KOPT-K1 (cell line): ENCODE data around the gene PDLIM7.
"Not testable (repeated sequence)": the region's sequence is repeated elsewhere in the genome, so short reads cannot be mapped to it uniquely, and the experiment has no call there.

Experiments
- H3K27ac ChIP-seq: fragments of 200-600 bp; sonication (generic); 2 replicates; pipeline ENCODE4 v1.5.1; 2016; ENCODE audit warnings: antibody characterized with exemption, mild to moderate bottlenecking, low read depth, low read length; ENCODE audit not compliant: poor library complexity, severe bottlenecking
- H3K36me3 ChIP-seq: fragments of 200-600 bp; sonication (generic); 2 replicates; pipeline ENCODE4 v1.5.1; 2017; ENCODE audit warnings: antibody characterized with exemption, mild to moderate bottlenecking, low read length, moderate library complexity; ENCODE audit not compliant: insufficient read depth
- H3K9me3 ChIP-seq: fragments of 200-600 bp; sonication (generic); 2 replicates; pipeline ENCODE4 v1.5.1; 2017; ENCODE audit warnings: antibody characterized with exemption, low read length, mild to moderate bottlenecking; ENCODE audit not compliant: insufficient read depth, poor library complexity, severe bottlenecking

Gene PDLIM7

DNA sequence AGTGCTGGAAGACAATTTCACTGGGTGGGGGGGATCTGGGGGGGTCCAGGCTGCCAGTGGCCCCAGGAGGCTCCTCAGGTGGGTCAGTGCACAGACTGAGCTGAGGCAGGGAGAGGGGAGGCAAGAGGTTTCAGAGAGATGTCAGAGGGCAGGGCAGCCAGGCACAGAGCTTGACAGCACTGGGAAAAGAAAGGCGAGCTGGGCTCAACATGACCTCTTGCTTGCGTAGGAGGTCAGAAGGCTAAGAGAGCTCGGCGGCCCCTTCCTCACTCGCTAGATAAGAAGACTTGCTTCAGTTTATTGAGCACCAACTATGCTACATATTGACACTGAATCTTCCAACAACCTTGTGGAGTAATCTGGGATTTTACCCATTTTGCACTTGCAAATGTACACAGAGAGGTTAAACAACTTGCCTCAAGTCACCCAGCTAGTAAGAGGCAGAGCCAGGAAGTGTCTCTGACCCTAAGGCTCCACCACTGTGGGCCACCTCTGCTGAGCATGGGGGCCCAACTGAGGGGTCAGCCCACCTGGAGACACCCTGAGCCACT, 3.5 kb downstream of the PDLIM7 start:
- Histone ChIP-seq H3K27ac (no peak overlapping the region), H3K36me3 (no peaks in the 10 kb centered on the region), H3K9me3 (no peaks in the 10 kb centered on the region)

DNA sequence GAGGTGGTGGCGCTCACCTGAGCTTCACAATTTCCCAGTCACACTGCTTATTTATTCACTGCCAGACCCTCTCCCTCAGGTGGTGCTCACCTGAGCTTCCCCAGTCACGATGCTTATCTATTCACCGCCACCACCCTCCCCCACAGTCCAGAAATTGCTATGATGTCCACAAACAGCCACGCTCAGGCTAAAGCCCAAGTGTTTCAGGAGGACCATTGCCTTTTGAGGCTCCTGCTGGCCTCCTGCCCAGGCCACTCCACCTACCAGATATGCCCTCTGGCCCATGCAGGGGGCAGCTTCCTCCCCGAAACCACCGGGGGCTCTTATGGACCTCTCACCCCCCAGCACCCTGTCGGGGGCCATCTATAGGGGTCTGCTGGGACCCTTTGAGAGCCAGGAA, 4.6 kb downstream of the PDLIM7 start:
- Histone ChIP-seq H3K9me3 (no peaks in the 10 kb centered on the region), H3K27ac (no peak overlapping the region), H3K36me3 (no peaks in the 10 kb centered on the region)

DNA sequence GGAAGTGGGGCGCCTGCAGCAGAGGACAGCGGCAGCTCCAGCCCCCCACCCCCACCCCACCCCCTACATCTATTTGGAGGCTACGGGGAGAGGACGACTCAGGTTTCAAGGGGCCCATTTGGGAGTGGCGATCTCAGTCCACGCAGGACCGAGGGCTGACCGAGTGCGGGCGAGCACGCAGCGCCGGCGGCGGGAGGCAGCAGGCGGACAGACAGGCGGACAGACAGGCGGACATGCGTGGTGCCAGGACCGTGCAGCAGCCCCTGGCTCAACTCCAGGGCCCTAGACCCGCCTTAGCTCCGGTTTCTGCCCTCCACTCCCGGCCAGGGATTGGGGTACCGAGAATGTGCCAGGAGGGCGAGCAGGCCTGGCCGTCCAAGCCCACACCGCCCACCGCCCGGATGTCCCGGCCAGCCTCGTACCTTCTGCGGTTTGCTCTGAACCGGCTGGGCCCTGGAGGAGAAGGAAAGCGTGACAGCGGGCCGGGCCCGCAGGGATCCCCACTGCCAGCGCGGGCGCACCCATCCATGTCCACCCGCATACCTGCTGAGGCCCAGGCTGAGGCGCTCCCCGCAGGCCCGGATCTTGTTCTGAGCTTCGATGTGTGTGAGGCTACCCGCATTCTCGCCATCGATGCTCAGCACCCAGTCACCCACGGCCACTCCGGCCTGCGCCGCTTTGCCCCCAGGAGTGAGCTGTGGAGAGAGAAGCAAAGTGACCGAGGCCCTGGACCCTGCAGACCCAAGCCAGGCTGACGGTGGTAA, 5.2 kb downstream of the PDLIM7 start:
- Histone ChIP-seq H3K9me3 (no peaks in the 10 kb centered on the region), H3K27ac (no peak overlapping the region), H3K36me3 (no peaks in the 10 kb centered on the region)

DNA sequence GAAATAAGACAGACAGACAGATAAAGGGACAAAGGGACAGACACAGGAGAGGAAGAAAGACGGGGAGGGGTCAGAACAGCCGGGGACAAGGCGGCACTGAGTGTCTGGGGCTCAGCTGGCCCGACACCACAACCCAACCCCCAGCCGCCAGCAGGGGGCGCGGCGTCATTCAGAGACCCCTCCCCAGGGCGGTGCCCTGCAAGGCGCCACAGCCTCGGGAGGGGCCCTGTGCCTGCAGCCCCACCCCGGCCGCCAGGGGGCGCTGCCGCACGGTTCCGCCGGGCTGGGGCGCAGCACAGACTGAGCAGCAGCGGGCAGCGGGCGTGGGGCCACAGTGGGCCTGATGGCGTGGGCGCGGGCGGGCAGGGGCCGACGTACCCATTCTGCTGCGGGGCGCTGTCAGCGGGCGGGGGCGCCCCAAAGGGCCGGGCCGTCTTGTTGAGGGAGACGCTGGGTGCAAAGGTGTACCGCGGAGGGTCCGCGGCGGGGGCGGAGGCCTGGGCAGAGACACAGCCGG, 5.9 kb downstream of the PDLIM7 start:
- Histone ChIP-seq H3K36me3 (no peaks in the 10 kb centered on the region), H3K9me3 (no peaks in the 10 kb centered on the region), H3K27ac (no peak overlapping the region)

DNA sequence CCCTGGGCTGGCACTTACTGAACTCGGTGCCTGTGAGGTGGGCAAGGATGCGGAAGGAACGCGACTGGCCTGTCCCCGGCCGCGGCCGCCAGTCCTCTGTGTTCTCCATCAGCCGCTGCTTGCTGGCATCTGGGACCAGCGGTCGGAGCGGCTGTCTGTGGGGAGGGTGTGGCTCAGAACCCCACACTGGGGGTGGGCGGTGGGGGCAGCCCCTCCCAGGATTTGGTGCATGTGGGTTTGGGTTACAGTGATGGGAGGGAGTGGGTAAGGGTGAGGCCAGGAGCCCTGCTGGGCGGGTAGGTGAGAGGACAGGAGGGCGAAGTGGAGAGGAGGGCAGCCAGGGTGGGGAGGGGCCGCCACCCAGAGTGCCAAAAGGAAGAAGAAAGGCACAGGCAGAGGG, 6.4 kb downstream of the PDLIM7 start:
- H3K27ac ChIP-seq = no peak overlapping the region
- H3K9me3 ChIP-seq = no peaks in the 10 kb centered on the region
- no peaks in the 10 kb centered on the region for H3K36me3 ChIP-seq

DNA sequence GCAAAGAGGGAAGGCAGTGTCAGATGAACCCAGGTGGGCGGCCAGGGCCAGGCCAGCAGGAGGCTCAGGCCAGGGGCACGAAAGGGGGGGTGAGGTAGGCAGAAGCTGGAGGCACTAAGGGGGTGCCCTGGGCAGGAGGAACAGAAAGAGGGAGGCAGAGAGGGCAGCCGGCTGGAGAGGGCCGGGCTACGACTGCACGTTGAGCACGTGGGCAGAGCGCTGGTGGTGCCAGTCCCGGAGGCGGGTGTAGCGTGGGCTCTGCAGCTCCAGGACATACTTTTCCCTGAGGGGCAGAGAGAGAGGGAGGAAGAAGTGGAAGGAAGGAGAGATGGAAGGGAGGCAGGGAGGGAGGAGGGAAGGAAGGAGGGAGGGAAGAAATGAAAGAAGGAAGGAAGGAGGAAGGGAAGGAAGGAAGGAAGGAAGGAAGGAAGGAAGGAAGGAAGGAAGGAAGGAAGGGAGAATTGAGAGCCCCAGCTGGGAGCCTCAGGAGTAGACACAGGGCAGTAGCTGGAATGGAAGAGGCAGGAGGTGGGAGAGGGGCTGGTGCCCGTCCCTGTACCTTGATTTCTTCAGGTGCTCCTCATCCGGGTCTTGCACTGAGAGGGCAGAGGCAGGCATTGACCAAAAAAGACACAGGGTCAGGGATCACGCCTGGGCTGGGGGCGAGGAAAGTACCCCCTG, 7.0 kb downstream of the PDLIM7 start:
- Histone ChIP-seq H3K27ac (no peak overlapping the region), H3K36me3 (no peaks in the 10 kb centered on the region), H3K9me3 (no peaks in the 10 kb centered on the region)

DNA sequence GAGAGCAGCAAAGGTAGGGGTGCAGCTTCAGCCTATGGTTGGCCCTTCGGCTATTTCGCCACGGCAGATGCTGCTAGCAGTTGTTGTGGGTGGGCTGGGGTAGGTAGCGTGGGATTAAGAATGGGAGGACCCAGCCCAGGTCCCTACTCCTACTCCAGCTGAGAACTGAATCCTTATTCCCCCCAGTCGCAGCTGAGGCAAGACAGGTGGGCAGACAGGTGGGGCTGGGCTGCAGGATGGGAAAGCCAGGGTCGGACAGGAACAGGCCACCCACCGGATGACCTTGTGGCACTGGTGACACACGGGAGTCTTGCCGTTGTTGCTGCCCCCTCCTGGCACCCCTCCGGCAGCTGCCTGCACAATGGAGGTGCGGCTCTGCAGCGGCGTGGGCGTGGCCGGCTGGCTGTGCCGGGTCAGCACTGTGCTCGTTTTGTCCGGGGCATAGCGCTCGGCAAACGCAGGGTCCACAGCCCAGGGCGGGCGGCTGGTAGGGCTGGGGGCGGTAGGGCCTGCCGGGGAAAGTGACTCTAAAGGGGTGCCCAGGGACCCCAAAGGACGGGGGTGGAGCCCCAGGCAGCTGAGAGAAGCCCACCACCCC, 8.2 kb downstream of the PDLIM7 start:
- Histone ChIP-seq H3K36me3 (no peaks in the 10 kb centered on the region), H3K27ac (no peak overlapping the region)

DNA sequence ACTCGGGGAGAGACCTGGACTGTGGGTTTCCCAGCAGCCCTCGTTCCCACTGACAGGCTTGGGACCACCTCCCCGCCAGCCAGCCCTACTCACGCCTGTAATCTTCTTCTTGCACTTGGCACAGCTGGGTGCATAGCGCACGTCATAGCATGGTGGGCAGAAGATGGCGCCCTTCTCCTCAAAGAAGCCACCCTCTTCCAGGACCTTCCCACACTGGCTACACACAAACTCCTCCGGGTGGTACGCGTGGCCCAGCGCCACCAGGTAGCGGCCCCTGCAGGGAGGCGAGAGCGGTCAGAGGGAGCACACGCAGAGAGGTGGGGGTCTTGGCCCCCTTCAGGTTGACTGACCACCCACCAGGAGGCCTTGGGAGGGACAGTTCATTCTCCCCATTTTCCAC, 9.4 kb downstream of the PDLIM7 start:
- H3K27ac ChIP-seq = no peak overlapping the region
- H3K9me3 ChIP-seq = no peaks in the 10 kb centered on the region
- no peaks in the 10 kb centered on the region for H3K36me3 ChIP-seq

More for the DNA sequence above, 8.2 kb downstream of the PDLIM7 start:
- H3K9me3 ChIP-seq = no peaks in the 10 kb centered on the region

DNA sequence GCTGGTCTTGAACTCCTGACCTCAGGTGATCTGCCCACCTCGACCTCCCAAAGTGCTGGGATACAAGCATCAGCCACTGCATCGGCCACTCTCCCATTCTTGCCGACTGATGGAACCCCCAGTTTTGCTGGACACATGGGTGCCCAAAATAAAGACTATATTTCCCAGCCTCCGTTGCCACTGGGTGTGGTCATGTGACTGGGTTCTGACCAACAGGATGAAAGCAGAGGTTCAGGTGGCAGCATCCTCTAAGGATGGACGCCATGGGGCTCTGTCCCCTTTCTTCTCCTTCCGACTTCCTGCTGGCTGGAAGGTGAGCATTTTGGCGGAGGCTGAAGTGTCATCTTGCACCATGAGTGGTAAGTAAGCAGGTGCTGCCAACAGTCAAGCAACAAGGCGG, 10.3 kb downstream of the PDLIM7 start:
- Histone ChIP-seq H3K9me3 (no peaks in the 10 kb centered on the region), H3K36me3 (no peaks in the 10 kb centered on the region), H3K27ac (no peak overlapping the region)

DNA sequence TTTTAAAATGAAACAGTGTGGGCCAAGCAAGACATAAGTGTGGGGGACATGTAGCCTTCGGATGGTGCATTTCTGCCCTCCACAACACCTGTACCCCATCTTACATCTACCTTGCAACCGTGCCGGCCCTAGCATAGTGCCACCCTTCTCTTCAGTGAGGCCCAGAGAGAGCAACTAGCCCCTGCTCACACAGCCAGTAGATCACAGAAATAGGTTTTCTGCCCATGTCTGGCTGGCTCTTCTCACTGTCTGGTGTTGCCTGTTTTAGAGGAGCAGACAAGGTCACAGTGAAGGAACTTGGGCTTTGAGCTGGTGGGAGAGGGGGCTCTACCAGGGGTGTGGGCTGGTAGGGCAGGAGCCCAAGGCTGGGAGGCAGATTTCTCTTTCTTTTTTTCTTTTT, 11.1 kb downstream of the PDLIM7 start:
- Histone ChIP-seq H3K36me3 (no peaks in the 10 kb centered on the region), H3K27ac (no peak overlapping the region), H3K9me3 (no peaks in the 10 kb centered on the region)

DNA sequence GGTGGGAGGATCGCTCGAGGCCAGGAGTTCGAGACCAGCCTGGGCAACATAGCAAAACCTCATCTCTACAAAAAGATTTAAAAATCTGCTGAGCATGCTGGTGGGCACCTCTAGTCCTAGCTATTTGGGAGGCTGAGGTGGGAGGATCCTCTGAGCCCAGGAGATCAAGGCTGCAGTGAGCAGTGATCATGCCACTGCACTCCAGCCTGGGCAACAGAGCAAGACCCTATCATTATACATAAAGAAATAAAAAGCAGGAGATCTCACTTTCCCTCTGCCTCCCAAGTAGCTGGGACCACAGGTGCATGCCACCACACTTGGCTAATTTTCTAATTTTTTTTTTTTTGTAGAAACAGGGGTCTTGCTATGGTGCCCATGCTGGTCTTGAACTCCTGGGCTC, 11.7 kb downstream of the PDLIM7 start:
- not testable (repeated sequence) for H3K9me3 ChIP-seq, H3K27ac ChIP-seq, H3K36me3 ChIP-seq

DNA sequence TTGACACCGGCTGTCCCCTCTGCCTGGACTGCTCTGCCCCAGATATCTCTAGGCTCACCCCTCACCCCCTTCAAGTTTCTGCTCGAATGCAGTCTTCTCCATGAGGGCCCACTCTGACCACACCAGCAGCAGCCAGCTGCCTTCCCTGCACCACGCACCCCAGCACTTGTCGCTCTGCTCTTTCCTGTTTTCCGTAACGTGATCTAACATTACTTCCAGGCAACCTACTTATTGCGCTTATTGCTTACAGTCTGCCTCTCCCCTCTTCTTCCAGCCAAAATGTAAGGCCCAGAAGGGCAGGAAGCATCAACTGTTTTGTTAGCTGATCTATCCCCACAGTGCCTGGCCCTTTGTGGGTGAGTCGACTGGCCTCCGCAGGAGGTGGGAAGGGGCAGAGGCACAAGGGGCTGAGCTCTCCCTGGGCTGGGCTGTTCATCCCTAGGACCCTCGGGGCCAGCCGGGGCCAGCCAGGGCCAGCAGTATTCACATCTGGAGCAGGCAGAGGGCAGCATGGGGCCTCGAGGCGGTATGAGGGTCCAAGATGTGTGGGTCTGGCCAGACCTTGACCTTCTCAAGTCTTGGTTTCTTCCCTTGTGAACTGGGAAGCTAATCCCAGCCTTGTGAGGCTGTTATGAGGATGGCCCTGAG, 12.4 kb downstream of the PDLIM7 start:
- Histone ChIP-seq H3K27ac (no peak overlapping the region), H3K36me3 (no peaks in the 10 kb centered on the region), H3K9me3 (no peaks in the 10 kb centered on the region)

DNA sequence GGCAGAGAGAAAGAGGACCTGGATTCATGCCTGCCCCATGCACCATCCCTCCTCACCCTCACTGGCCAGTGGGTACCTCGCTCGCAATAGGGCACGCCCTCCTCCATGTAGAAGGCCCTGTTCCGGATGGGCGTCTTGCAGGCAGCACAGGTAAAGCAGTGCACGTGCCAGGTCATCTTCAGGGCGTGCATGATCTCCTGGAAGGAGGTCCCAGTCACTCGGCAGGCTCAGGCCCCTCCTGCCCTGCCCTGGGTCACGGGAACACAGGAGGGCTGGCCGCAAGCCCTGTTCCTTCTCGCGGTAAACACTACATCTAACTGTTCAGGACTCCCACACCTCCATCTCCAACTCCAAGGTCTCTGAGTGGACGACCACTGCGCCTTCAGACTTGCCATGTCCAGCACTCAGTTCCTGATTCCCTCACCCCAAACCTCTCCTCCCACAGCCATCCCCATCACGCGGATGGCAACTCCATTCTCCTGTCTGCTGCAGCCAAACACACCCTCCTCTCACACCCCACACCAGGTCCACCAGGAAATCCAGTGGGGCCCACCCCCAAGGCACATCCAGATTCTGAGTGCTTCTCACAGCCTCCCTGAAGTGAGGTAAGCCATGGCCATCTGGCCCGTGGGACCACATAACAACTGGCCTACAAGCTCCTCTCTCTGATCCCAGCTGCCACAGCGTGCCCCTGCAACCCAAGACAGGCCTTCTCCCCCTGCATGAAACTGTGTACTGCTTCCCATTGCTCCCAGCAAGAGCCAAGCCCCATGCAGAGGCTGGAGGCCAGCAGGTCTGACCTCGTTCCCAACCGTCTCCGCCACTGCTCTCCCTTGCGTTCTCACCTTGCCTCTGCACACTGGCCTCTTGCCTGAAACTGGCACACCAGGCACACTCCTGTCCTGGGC, 13.2 kb downstream of the PDLIM7 start:
- Histone ChIP-seq H3K9me3 (no peaks in the 10 kb centered on the region), H3K36me3 (no peaks in the 10 kb centered on the region), H3K27ac (no peak overlapping the region)

DNA sequence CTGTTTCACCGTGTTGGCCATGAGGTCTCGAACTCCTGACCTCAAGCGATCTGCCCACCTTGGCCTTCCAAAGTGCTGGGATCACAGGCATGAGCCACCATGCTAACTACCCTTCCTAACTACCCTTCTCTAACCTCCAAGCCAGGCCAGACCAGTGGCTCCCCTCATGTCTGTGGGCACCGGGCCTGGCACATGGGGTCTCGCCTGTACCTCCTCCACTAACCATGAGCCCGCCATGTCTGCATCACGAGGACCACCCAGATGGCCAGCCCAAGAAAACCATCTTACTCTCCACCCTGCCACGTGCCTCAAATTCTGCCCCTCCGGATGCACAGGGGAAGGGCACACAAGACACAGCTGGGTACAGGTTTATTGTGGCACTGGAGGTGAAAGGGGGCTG, 14.4 kb downstream of the PDLIM7 start:
- H3K9me3 ChIP-seq = no peaks in the 10 kb centered on the region
- H3K36me3 ChIP-seq = no peaks in the 10 kb centered on the region
- H3K27ac ChIP-seq = no peak overlapping the region
